Middle frontal gyrus (tissue), 1 donor: ENCODE measurements around the gene CFAP57.
"Not testable (repeated sequence)": the region's sequence is repeated elsewhere in the genome, so short reads cannot be mapped to it uniquely, and the experiment has no call there.

Source experiments
- DNase-seq: peaks from one replicate; pipeline ENCODE4 v3.0.0-alpha.2; 2015; ENCODE audit warnings: low spot score; ENCODE audit errors: extremely low spot score

Gene CFAP57

DNA sequence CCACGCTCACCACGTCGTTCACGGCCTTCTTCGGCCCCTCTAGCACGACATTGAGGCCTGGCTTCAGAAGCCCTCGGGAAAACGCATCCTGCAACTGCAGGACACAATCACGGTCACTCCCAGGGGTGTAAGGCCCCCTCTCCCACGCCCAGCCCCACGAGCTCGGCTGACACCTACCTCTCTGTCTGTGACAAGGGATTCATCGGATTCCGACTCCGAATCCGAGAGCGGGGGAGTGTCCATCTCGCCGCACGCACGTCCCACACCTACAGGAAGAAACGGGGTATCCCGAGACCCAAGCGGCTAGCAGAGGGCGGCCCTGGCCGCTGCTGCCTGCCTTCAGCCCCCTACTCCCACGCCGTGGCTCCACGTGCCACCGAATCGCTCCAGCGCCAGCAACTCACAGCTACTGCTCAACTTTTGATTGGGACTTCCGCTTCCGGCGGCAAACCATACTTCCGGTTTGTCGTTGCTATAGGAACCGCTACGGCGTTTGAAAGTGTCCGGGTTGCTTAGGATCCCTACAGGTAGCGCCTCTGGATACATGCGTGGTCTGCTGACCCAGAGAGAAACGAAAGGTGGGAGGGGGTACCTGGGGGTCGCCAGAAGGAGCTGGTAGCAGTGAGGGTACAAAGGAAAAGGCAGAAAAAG lies at the start of gene CFAP57, which contains the start of gene EBNA1BP2:
Gene CFAP57 (plus strand): TSS at position 455 of the 651 bp plus-strand sequence. CDS start 424 bp downstream, outside the sequence.
Gene EBNA1BP2 (minus strand): TSS at position 415 of the 651 bp plus-strand sequence. CDS start 172 bp downstream, at position 243.
- DNase-seq: peak; percentile 83

DNA sequence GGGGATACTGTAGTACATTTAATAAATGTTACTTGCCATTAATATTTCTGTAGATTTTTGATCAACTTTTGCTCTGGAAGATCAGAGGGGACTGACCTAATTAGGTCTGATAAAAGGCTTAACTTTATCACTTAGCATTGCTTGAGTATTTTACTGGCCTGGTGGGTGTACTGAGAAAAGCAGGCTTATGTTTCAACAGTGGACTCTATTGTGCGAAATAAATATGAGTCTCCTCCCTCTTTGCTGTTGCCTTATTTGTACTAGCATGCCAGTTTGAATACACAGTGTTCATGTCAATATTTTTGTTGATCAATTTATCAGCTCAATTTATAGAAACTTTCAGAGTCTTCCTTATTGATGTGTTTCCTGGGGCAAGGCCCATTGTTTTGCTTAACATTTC lies 49.1 kb upstream of the CFAP57 start:
- no peak for DNase-seq

- no peak for DNase-seq
Measured at GRCh38 chr1:43128816-43129215, 43.3 kb upstream of the CFAP57 start.

GRCh38 chr1:43129426-43129825 lies 42.7 kb upstream of the CFAP57 start:
- DNase-seq: no peak

DNA sequence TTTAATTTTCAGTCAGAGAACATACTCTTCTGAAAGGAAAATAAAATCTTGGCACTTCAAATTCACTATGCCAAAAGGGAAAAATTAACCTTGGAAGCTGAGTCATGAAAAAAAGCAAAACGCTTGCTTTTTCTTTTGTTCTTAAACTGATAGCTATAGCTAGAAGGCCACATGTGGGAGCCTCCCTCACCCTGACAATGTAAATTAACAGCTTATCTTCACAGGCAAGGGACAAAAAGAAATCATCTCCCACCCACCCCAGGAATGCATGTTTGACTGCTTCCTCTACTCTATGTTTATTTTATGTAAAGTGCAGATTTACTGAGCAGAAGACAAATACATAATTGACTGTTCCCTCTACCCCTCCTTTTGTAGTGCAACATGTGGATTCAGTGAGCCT lies 38.1 kb upstream of the CFAP57 start:
- DNase-seq: no peak

DNA sequence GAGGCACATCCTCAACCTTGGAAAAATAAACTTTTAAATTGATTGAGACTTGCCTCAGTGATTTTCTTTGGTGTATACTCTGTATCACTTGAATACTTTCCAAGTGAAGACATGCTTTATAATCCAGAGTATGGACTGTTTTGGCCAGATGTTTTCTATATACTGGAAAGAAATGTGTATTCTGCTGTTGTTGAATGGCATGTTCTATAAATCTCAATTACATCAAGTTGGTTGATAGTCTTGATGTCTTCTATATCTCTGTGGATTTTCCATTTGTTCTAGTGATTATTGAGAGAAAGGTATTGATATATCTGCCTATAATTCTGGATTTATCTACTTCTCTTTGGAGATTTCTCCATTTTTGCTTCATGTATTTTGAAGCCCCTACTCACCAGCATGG lies 37.5 kb upstream of the CFAP57 start:
- DNase-seq: no peak

- DNase-seq: no peak
Measured at GRCh38 chr1:43135857-43136781, 36.0 kb upstream of the CFAP57 start.

DNA sequence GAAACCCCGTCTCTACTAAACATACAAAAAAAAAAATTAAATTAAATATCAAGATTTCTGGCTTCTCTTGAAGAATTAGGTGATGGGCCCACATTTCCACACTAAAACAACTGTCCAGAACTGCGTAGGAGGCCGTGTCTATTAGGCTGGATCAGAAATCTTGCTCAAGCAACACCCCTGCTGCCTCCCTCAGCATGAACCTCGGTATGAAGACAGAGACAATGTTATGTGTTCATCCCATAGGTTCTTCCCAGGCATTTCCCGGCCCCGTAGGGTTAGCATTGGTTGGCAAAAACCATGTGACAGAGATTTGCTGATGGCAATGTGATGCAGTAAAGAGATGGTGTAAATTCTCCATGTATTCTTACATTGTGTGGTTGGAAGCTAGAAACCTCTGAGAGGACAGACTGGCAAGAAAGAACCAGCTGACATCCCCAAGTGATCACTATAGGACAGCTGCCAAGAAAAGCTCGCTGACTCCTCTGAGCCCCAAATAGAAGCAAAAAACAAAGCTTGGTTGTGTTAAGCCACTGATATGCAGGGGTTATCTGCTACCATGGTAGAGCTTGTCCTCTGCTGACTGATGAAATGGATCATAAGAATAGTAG lies 34.6 kb upstream of the CFAP57 start:
- no peak for DNase-seq

DNA sequence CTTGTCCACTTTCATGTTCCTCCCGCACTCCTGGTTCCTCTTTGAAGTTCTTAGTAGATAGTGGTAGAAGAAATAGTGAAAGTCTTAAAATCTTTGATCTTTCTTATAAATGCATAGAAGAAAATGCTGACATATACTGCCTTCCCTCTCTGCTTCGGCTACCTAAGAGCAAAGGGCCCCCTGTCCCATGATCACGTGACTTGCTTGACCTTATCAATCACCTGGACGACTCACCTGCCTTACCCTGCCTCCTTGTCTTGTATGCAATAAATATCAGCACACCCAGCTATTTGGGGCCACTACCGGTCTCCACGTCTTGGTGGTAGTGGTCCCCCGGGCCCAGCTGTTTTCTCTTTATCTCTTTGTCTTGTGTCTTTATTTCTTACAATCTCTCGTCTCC lies 32.8 kb upstream of the CFAP57 start:
- not testable (repeated sequence) for DNase-seq

DNA sequence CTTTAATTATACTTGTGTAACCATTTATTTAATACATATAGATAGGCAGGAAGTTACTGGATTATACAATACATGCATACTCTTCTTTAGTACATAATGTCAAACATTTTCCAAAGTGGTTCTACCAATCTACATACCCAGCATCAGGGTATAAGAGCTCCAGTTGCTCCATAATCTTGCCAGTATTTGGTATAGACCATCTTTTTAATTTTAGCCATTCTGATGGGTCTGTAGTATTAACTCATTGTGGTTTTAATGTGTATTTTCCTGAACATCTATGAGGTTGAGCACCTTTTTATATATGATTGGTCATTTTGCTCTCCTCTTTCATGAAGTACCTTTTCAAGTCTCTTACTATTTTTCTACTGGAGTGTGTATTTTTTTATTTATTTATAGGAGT lies 32.1 kb upstream of the CFAP57 start:
- no peak for DNase-seq

- DNase-seq: no peak
Measured at GRCh38 chr1:43140583-43140982, 31.5 kb upstream of the CFAP57 start.

DNA sequence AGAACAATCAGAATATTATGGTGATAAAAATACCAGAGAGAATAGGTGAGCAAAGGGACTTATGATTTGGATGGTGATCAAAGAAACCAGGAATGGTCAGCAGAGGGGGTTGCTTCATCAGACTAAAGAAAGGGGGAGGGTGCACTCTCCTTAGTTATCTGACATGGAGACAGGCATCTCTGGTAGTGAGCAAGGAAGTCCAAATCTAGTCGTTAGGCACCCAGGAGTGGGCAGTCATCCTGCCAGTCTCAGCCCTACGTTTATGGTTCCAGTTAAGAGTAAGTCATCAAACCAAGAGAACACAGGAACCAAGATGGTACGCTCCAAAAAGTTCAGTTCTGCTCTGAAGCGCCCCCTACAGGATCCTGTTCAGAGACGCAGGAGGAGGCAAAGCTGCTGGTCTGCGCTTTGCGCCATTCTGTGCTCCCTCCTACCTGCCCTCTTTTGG lies 28.7 kb upstream of the CFAP57 start:
- no peak for DNase-seq

- DNase-seq: no peak
Measured at GRCh38 chr1:43144237-43144636, 27.9 kb upstream of the CFAP57 start.

- DNase-seq: no peak
Measured at GRCh38 chr1:43147625-43148327, 24.4 kb upstream of the CFAP57 start.

DNA sequence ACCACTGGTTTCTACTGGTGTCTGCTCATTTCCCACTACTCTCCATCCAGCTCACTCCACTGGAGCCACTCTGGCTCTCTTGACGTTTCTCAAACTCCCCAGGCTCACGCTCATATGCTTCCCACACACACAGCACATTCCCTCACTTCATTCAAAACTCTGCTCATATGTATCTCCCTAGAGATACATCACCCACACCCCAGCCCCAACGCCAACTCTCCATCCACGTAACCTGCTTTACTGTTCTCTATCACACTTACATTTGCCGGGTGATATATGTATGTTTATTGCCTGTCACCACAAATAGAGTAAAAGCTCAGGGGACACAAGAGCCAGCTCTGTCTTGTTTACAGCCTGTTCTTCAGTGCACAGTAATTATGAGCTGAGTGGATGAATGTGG lies 22.2 kb upstream of the CFAP57 start:
- no peak for DNase-seq

GRCh38 chr1:43152866-43153265 lies 19.3 kb upstream of the CFAP57 start:
- DNase-seq: no peak

- DNase-seq: no peak
Measured at GRCh38 chr1:43153443-43153842, 18.7 kb upstream of the CFAP57 start.

DNA sequence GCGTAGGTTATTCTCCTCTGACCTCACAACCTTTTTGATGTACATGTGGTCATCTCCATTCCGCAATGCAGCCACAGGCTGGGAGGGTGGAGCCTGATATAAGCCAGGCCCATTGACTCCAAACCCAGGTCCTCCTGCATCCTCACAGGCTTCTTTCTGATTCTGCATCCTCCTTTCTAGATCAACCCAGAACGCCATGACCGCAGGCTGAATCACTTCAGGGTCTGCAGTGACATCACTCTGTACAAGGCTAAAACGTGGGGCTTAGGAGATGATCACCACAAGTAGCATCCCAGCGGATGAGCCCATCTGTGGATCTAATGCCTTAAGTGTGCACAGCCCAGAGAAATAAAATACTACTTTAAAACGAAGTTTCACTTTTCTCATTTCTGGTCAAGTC lies 16.1 kb upstream of the CFAP57 start:
- DNase-seq: no peak

DNA sequence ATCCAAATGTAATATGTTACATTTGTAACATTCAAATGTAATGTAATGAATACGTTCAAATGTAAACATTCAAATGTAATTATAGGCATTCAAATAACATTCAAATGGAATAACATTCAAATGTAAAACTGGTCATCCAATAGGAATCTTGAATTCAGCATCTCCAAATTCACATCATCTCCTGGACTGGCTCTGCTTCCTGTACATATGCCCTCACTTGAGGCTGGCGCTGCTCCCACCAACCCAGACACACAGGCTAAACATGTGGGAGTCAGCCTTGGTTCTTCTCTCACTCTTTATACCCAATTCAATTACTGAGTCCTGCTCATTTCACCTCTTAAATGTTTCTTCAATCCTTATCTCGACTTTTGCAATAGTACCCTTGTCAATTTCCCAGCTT lies 7.0 kb upstream of the CFAP57 start:
- no peak for DNase-seq

DNA sequence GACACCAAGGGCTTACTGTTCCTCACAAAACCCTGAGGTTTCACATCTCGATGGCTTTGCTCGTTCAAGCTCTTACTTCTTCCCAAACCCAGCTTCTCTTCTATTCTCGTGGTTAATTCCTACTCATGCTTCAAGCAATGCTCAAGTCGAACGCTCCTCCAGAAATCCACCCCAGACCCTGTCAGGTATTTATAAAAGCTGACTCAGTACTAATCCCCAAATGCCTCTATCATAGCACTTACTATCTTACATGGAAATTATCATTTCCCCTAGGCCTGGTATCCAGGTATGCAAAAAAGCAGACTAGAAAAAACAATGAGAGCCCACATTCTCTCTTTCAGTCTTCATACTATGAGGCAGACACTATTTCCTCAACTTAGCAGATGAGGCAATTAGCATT lies 6.4 kb upstream of the CFAP57 start:
- no peak for DNase-seq

DNA sequence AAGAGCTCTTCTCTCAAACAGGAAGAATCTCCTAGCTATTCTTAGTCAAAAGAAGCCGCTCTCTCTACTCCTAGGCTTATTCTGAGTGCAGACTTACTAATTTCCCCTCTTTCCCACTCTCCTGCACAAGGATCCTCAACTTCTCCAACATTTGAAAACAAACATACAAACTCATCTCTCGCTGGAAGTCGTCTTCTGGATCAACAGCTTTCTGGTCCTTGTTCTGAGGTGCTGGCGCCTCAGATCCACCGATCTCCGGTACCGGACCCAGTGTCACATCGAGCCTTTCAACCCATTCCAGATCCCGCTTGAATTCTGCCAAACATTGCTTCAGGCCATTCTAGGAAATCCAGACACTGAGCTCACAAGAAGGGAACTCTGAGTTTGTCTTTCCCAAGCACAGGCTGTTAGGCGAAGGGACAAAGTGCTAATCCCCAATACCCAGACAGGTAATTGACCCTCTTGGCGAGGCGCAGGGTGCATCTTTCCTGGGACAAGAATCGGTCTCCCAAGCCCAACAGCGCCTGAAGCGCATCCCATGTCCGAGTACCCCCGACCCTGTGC lies 736 bp upstream of the CFAP57 start:
- DNase-seq: no peak
